Dendritic cell treated with granulocyte-macrophage colony-stimulating factor and Interleukin-4, amounts not matched to agents 40 ng/mL and 50 ng/mL, for 4 days (primary cell): ENCODE results near the gene ODAM.

ENCODE experiments used
- H3K27ac Mint-ChIP-seq: one replicate; pipeline ENCODE4 v1.8.0; 2022; ENCODE audit warnings: mild to moderate bottlenecking, mixed read lengths
- H3K27me3 Mint-ChIP-seq: one replicate; pipeline ENCODE4 v1.8.0; 2022; ENCODE audit warnings: mild to moderate bottlenecking, mixed read lengths
- H3K36me3 Mint-ChIP-seq: one replicate; pipeline ENCODE4 v1.8.0; 2022; ENCODE audit warnings: low read depth, mixed read lengths
- H3K4me1 Mint-ChIP-seq: one replicate; pipeline ENCODE4 v1.8.0; 2022; ENCODE audit warnings: low read depth, mixed read lengths
- H3K4me3 Mint-ChIP-seq: one replicate; pipeline ENCODE4 v1.8.0; 2022; ENCODE audit warnings: mild to moderate bottlenecking, moderate library complexity, mixed read lengths
- H3K9me3 Mint-ChIP-seq: one replicate; pipeline ENCODE4 v1.8.0; 2022; ENCODE audit warnings: mixed read lengths
- intact Hi-C: fragments of 100-400 bp; cut with micrococcal nuclease; formaldehyde crosslinking; loops from one replicate; pipeline ENCODE4 v1.15.0; 2022

ODAM gene

GRCh38 chr4:70243091-70243490 lies 47.6 kb downstream of the ODAM start:
- Mint-ChIP-seq H3K27me3 (no peaks in the 10 kb centered on the region), H3K27ac (no peak overlapping the region), H3K36me3 (no peaks in the 10 kb centered on the region), H3K4me3 (no peak overlapping the region), H3K4me1 (no peaks in the 10 kb centered on the region), H3K9me3 (no peaks in the 10 kb centered on the region)
- intact Hi-C loops: no loop called here

GRCh38 chr4:70251250-70251944 lies 55.9 kb downstream of the ODAM start:
- H3K27ac Mint-ChIP-seq: no peak overlapping the region
- intact Hi-C loops: no loop called here
- no peaks in the 10 kb centered on the region for H3K9me3 Mint-ChIP-seq
- H3K27me3 Mint-ChIP-seq: no peaks in the 10 kb centered on the region
- H3K36me3 Mint-ChIP-seq: no peaks in the 10 kb centered on the region
- no peak overlapping the region for H3K4me3 Mint-ChIP-seq
- H3K4me1 Mint-ChIP-seq: no peaks in the 10 kb centered on the region

GRCh38 chr4:70251945-70252277 lies 56.4 kb downstream of the ODAM start:
- Mint-ChIP-seq H3K27ac (no peak overlapping the region), H3K9me3 (no peaks in the 10 kb centered on the region), H3K36me3 (no peaks in the 10 kb centered on the region), H3K4me1 (no peaks in the 10 kb centered on the region), H3K27me3 (no peaks in the 10 kb centered on the region), H3K4me3 (no peak overlapping the region)
- intact Hi-C loops: no loop called here
